ENCODE data around the gene TEAD3. TPM values are rescaled to one million over a fixed set of nuclear protein-coding genes. Genes with fewer than 3 reads are reported as not detected.

The TEAD3 gene
- polyA plus RNA-seq, 4 donors = 13.4 to 35.6 (median 19.0) TPM

DNA sequence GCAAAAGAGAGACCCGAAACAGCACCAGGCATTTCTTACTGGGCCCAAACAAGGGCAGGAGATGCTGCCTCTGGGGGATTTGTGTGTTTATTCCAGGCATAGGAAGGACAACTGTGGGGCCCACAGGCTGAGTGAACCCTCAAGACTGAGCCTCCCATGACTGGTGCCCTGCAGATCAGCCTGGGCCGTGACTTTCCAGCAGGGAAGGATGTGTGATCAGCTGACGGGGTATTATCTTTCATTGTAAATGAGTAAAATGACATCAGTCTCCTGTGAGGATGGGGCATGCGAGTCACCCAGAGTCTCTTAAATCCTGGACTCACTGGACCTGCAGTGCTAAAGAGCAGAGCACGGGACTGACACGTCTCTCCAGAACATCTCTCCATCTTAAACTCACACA, 3.9 kb upstream of the TEAD3 start:
- no peak for FAIRE-seq
- Histone ChIP-seq H3K27ac (ENCODE audit: low read depth in 1 of 3, low read length in 2 of 3) (no peak overlapping the region), H3K4me1 (ENCODE audit: control insufficient read depth in 3 of 3, insufficient read depth in 2 of 3, low read depth in 1 of 3, low read length in 2 of 3) (peaks cover 0 to 17% (median 0%) of the 10 kb centered on the region in 3 donors), H3K4me3 (ENCODE audit: low read depth in 1 of 3, low read length in 3 of 3) (no peak overlapping the region), H3K36me3 (ENCODE audit: control insufficient read depth in 3 of 3, insufficient read depth in 2 of 3, low read depth in 1 of 3, low read length in 3 of 3) (peaks cover 0 to 2% (median 0%) of the 10 kb centered on the region in 3 donors), H3K27me3 (ENCODE audit: control insufficient read depth in 3 of 3, insufficient read depth in 3 of 3, low read length in 3 of 3) (peaks cover 0 to 21% (median 5%) of the 10 kb centered on the region in 3 donors), H3K9me3 (ENCODE audit: control insufficient read depth in 2 of 2, insufficient read depth in 1 of 2, low read depth in 1 of 2, low read length in 1 of 2) (no peaks in the 10 kb centered on the region)
- no peak for DNase-seq
- WGBS, 3 donors = 71 to 80% (median 73%) methylated on average over 6 of the region's 6 CpGs

DNA sequence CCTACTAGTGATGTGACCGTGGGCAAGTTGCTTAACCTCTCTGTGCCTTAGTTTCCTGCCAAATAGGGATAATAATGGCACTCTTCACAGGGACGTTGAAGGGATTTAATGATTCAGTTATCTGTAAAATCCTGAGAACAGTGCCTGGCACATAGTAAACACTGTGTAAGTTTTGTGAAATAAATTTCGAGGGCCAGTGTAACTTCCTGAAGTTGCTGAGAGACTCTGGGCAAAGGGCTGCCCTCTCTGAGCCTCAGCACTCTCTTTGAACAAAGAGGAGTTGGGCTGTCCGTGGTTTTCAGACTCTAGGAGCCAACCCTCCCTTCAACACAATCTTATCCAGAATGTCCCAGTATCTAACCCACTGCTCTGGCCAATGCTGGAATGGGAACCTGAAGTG, 2.5 kb upstream of the TEAD3 start:
- WGBS, 3 donors = 68 to 83% (median 81%) methylated on average over 4 of the region's 4 CpGs
- peaks cover 0 to 14% (median 5%) of the 10 kb centered on the region in 3 donors for H3K27me3 ChIP-seq (ENCODE audit: control insufficient read depth in 3 of 3, insufficient read depth in 3 of 3, low read length in 3 of 3)
- no peak for FAIRE-seq

DNA sequence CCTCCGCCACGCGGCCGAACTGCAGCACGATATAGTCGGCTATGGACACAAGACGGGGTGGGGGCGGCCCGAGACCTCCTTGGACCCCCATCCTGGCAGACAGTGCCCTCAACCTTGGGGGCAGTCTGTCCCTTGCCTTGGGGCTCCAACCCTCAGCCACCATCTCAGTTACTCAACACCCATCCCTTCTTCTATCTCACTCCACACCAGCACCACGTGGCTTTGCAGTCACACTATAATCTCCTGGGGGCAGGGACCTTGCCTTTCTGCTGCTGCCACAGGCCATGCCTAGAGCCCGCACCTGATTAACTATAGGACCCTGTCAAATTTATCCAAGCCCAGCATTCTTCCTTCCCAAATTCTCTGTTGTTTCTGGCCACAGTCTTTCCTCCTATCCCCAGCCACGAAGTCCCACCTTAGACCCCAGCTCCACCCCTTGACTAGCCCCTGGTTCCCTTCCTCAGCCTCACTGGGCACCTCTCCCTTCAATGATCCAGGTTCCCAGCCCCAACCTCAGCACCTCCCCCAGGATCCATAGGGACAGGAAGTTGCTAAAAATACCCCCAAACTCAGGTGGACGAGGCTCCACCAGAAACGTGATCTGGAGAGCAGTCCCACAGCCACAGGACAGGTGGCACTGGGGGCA, 1.7 kb upstream of the TEAD3 start:
- H3K4me3 ChIP-seq (ENCODE audit: low read depth in 1 of 3, low read length in 3 of 3) = peak overlapping the region in 1 of 3 donors; percentile 55
- peaks cover 0 to 22% (median 0%) of the 10 kb centered on the region in 3 donors for H3K36me3 ChIP-seq (ENCODE audit: control insufficient read depth in 3 of 3, insufficient read depth in 2 of 3, low read depth in 1 of 3, low read length in 3 of 3)
- peak overlapping the region in 2 of 3 donors; percentile 57 to 86 for H3K27ac ChIP-seq (ENCODE audit: low read depth in 1 of 3, low read length in 2 of 3)
- DNase-seq (peak in 1 of 2 donors; percentile 58), FAIRE-seq (no peak)
- no peaks in the 10 kb centered on the region for H3K9me3 ChIP-seq (ENCODE audit: control insufficient read depth in 2 of 2, insufficient read depth in 1 of 2, low read depth in 1 of 2, low read length in 1 of 2)
- 44 to 53% (median 51%) methylated on average over 14 of the region's 14 CpGs for WGBS, 3 donors
- H3K27me3 ChIP-seq (ENCODE audit: control insufficient read depth in 3 of 3, insufficient read depth in 3 of 3, low read length in 3 of 3) = peaks cover 0 to 14% (median 3%) of the 10 kb centered on the region in 3 donors
- peaks cover 0 to 39% (median 3%) of the 10 kb centered on the region in 3 donors for H3K4me1 ChIP-seq (ENCODE audit: control insufficient read depth in 3 of 3, insufficient read depth in 2 of 3, low read depth in 1 of 3, low read length in 2 of 3)

More for the DNA sequence above, 2.5 kb upstream of the TEAD3 start:
- peaks cover 0 to 31% (median 3%) of the 10 kb centered on the region in 3 donors for H3K4me1 ChIP-seq (ENCODE audit: control insufficient read depth in 3 of 3, insufficient read depth in 2 of 3, low read depth in 1 of 3, low read length in 2 of 3)
- no peak for DNase-seq
- H3K4me3 ChIP-seq (ENCODE audit: low read depth in 1 of 3, low read length in 3 of 3) = no peak overlapping the region
- H3K36me3 ChIP-seq (ENCODE audit: control insufficient read depth in 3 of 3, insufficient read depth in 2 of 3, low read depth in 1 of 3, low read length in 3 of 3) = peaks cover 0 to 13% (median 0%) of the 10 kb centered on the region in 3 donors
- H3K27ac ChIP-seq (ENCODE audit: low read depth in 1 of 3, low read length in 2 of 3) = no peak overlapping the region
- H3K9me3 ChIP-seq (ENCODE audit: control insufficient read depth in 2 of 2, insufficient read depth in 1 of 2, low read depth in 1 of 2, low read length in 1 of 2) = no peaks in the 10 kb centered on the region

DNA sequence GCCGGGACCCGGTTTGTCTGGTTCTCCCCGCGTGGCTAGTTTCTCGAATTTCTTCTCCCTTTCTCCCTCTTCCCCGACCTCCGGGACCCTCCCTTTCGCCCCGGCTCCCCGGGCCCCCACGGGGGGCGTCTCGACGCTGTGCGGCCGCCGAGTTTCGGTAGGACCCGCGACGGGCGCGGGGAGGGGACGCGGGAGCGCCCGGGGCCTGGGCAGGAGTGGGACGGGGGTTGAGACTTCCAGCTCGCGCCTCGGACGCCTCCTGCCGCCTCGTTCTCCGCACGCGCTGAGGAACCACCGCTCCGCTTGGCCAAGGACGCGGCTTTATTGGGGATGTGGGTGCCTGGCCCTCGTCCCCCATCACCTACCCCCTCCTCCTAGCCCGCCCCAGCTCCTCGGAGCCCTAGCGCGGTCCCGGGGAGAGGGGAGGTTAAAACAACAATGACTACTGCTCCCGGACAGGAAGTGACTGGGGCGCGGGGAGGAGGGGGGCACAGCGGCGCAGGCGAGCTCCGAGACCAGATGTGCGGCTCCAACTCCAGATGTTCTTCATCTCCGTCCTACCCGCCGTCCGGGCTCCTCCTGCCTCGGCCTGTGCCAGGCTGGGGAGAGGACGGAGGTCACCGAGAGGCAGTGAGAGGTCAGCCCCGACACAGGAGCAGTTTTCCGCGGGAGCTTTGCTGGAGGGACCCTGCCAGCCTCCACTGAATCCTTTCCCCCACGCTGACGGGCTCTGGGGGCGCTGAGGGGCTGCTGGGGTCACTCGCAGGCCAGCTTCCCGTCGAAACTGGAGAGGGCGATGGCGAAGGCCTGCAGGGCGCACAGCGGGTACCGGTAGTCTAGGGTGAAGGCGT, 917 bp upstream of the TEAD3 start:
- DNase-seq (peak; percentile 20 to 79), FAIRE-seq (no peak)
- peaks cover 0 to 28% (median 0%) of the 10 kb centered on the region in 3 donors for H3K36me3 ChIP-seq (ENCODE audit: control insufficient read depth in 3 of 3, insufficient read depth in 2 of 3, low read depth in 1 of 3, low read length in 3 of 3)
- peaks cover 0 to 14% (median 0%) of the 10 kb centered on the region in 3 donors for H3K27me3 ChIP-seq (ENCODE audit: control insufficient read depth in 3 of 3, insufficient read depth in 3 of 3, low read length in 3 of 3)
- 6 to 15% (median 11%) methylated on average over 48 to 77 of the region's 77 CpGs for WGBS, 3 donors
- peak overlapping the region; percentile 65 to 87 (median 86) for H3K27ac ChIP-seq (ENCODE audit: low read depth in 1 of 3, low read length in 2 of 3)
- peaks cover 0 to 45% (median 3%) of the 10 kb centered on the region in 3 donors for H3K4me1 ChIP-seq (ENCODE audit: control insufficient read depth in 3 of 3, insufficient read depth in 2 of 3, low read depth in 1 of 3, low read length in 2 of 3)
- H3K9me3 ChIP-seq (ENCODE audit: control insufficient read depth in 2 of 2, insufficient read depth in 1 of 2, low read depth in 1 of 2, low read length in 1 of 2) = no peaks in the 10 kb centered on the region
- H3K4me3 ChIP-seq (ENCODE audit: low read depth in 1 of 3, low read length in 3 of 3) = peak overlapping the region; percentile 55 to 91 (median 71)

DNA sequence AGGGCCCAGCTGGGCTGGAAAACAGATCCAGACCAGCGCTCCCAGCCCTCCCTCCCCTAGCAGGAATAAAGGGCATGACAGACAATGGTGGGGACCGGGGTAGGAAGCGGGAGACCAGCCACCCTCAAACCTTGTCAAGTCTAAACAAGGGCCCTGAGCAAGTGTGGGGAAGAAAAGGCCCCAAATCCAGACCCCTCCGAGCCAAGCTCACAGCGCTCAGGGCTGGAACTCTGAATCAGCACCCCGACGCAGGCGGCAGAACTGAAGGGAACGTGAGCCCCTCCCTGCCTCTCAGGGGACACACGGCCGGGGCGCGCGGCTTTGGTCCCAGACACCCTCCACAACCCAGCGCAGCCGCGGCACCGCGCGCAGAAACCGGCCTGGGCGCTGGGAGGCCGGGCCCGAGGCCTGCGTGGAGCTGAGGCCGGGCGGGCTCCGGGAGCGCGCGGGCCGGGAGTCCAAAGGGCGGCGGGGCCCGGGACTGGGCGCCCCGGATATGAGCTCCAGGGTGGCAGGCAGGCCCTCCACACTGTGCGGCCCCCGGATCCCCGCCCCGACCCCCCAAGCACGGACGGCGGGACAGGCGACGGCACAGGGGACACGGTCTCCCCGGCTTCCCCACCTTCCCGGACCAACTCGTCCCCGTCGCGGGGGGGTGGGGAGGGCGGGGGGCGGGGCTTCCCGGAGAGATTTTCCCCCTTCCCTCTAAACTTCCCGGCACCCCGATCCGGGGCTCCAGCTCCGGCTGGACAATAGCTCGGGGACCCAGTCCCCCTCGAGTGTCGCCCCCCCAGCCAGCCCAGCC, 641 bp downstream of the TEAD3 start:
- Histone ChIP-seq H3K27me3 (ENCODE audit: control insufficient read depth in 3 of 3, insufficient read depth in 3 of 3, low read length in 3 of 3) (peaks cover 0 to 14% (median 0%) of the 10 kb centered on the region in 3 donors), H3K27ac (ENCODE audit: low read depth in 1 of 3, low read length in 2 of 3) (peak overlapping the region; percentile 73 to 94 (median 89)), H3K4me3 (ENCODE audit: low read depth in 1 of 3, low read length in 3 of 3) (peak overlapping the region; percentile 71 to 91 (median 88)), H3K36me3 (ENCODE audit: control insufficient read depth in 3 of 3, insufficient read depth in 2 of 3, low read depth in 1 of 3, low read length in 3 of 3) (peaks cover 0 to 38% (median 0%) of the 10 kb centered on the region in 3 donors), H3K4me1 (ENCODE audit: control insufficient read depth in 3 of 3, insufficient read depth in 2 of 3, low read depth in 1 of 3, low read length in 2 of 3) (peaks cover 3 to 61% (median 5%) of the 10 kb centered on the region in 3 donors), H3K9me3 (ENCODE audit: control insufficient read depth in 2 of 2, insufficient read depth in 1 of 2, low read depth in 1 of 2, low read length in 1 of 2) (no peaks in the 10 kb centered on the region)
- 9 to 31% (median 20%) methylated on average over 15 to 63 of the region's 63 CpGs for WGBS, 3 donors
- FAIRE-seq (no peak), DNase-seq (peak; percentile 73 to 90)

DNA sequence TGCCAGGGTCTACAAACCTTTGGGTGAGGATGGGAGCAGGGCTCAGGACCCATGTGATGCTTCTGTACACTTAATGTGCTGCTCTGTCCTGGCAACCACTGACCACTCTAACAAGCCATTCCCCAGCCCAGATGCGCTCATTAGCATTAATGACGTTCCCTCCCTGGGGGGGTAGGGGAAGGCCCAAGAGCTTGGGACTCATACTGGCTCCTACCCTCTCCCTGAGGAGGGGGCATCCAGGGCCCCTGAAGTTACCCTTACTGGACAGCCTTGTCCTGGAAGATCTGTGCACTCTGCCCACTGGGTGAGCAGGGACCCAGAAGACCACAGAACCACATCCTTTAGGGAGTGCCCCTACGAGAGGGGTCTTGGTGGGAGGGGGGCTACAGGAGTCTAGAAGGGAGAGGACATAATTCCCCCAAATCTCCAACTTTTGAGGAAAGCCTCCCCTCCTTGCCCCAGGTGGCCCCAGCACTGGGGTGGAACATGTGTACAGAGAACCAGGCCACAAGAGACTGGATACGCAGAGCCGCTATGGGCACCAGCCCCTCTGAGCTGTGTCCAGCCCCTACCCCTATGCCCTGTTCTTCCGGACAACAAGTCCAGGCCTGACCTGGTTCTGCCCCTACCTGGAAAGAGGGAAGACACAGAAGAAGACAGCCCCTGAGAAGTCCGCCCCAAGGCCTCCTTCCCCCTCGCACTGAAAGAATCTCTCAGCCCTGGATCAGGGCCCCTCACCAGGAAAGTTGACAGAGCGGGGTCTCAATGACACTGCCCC, 1.4 kb downstream of the TEAD3 start:
- Histone ChIP-seq H3K4me3 (ENCODE audit: low read depth in 1 of 3, low read length in 3 of 3) (peak overlapping the region; percentile 71 to 91 (median 88)), H3K27ac (ENCODE audit: low read depth in 1 of 3, low read length in 2 of 3) (peak overlapping the region; percentile 30 to 94 (median 73)), H3K36me3 (ENCODE audit: control insufficient read depth in 3 of 3, insufficient read depth in 2 of 3, low read depth in 1 of 3, low read length in 3 of 3) (peaks cover 0 to 38% (median 0%) of the 10 kb centered on the region in 3 donors), H3K9me3 (ENCODE audit: control insufficient read depth in 2 of 2, insufficient read depth in 1 of 2, low read depth in 1 of 2, low read length in 1 of 2) (no peaks in the 10 kb centered on the region), H3K4me1 (ENCODE audit: control insufficient read depth in 3 of 3, insufficient read depth in 2 of 3, low read depth in 1 of 3, low read length in 2 of 3) (peaks cover 3 to 69% (median 5%) of the 10 kb centered on the region in 3 donors), H3K27me3 (ENCODE audit: control insufficient read depth in 3 of 3, insufficient read depth in 3 of 3, low read length in 3 of 3) (peaks cover 0 to 14% (median 0%) of the 10 kb centered on the region in 3 donors)
- DNase-seq (peak in 1 of 2 donors; percentile 41), FAIRE-seq (no peak)
- 32 to 56% (median 54%) methylated on average over 9 of the region's 9 CpGs for WGBS, 3 donors

DNA sequence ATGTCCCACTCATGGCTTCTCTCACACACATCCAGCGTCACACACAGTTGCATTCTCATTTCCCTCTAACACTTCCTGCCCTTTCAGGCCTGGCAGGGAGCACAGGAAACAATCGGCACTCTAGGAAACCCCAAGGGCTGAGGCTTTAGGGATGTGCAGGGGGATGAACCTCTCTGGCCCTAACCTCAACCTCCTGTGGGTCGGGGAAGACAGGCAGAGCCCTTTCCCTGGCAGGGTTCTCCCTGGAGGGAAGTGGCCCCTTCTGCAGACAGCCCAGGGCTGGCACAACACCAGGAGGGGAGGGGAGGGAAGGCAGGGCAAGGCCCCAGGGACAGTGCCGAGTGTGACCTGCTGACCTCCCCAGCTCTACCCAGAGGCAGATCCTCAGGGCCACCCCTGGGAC, 2.7 kb downstream of the TEAD3 start:
- Histone ChIP-seq H3K4me1 (ENCODE audit: control insufficient read depth in 3 of 3, insufficient read depth in 2 of 3, low read depth in 1 of 3, low read length in 2 of 3) (peaks cover 3 to 77% (median 5%) of the 10 kb centered on the region in 3 donors), H3K36me3 (ENCODE audit: control insufficient read depth in 3 of 3, insufficient read depth in 2 of 3, low read depth in 1 of 3, low read length in 3 of 3) (peaks cover 0 to 38% (median 0%) of the 10 kb centered on the region in 3 donors), H3K27me3 (ENCODE audit: control insufficient read depth in 3 of 3, insufficient read depth in 3 of 3, low read length in 3 of 3) (peaks cover 0 to 14% (median 0%) of the 10 kb centered on the region in 3 donors), H3K4me3 (ENCODE audit: low read depth in 1 of 3, low read length in 3 of 3) (peak overlapping the region in 2 of 3 donors; percentile 4 to 10), H3K9me3 (ENCODE audit: control insufficient read depth in 2 of 2, insufficient read depth in 1 of 2, low read depth in 1 of 2, low read length in 1 of 2) (no peaks in the 10 kb centered on the region), H3K27ac (ENCODE audit: low read depth in 1 of 3, low read length in 2 of 3) (peak overlapping the region in 1 of 3 donors; percentile 0)
- no peak for DNase-seq
- no peak for FAIRE-seq
- WGBS, 3 donors = 10 to 20% (median 10%) methylated on average over 4 of the region's 4 CpGs
